GM18873 (cell line): ENCODE measurements around the gene LNPEP.

Experiments used
- ATAC-seq: cut with Tn5 transposase; IDR thresholded peaks from one replicate; pipeline ENCODE4 v1.9.1; 2021; ENCODE audit warnings: mild to moderate bottlenecking, moderate library complexity, moderate number of reproducible peaks; ENCODE audit not compliant: unreplicated experiment, low FRiP score

The LNPEP gene

GRCh38 chr5:96957254-96958049, 21.6 kb downstream of the LNPEP start:
- peak; percentile 29 for ATAC-seq

GRCh38 chr5:96958977-96959376, 23.1 kb downstream of the LNPEP start:
- no peak for ATAC-seq

GRCh38 chr5:96961053-96961452, 25.2 kb downstream of the LNPEP start:
- peak; percentile 68 for ATAC-seq

GRCh38 chr5:96962540-96962991, 26.7 kb downstream of the LNPEP start:
- no peak for ATAC-seq

- peak; percentile 58 for ATAC-seq
Measured at GRCh38 chr5:96963267-96963666, 27.4 kb downstream of the LNPEP start.

GRCh38 chr5:96966801-96967200, 30.9 kb downstream of the LNPEP start:
- no peak for ATAC-seq

GRCh38 chr5:96967400-96967799, 31.5 kb downstream of the LNPEP start:
- ATAC-seq: no peak

- no peak for ATAC-seq
Measured at GRCh38 chr5:96968074-96968473, 32.2 kb downstream of the LNPEP start.

- ATAC-seq: no peak
Measured at GRCh38 chr5:96968614-96969013, 32.7 kb downstream of the LNPEP start.

GRCh38 chr5:96969366-96969765, 33.5 kb downstream of the LNPEP start:
- no peak for ATAC-seq

- no peak for ATAC-seq
Measured at GRCh38 chr5:96972599-96973334, 36.9 kb downstream of the LNPEP start.

GRCh38 chr5:96973532-96974401, 37.9 kb downstream of the LNPEP start:
- no peak for ATAC-seq

GRCh38 chr5:96975656-96976055, 39.8 kb downstream of the LNPEP start:
- ATAC-seq: no peak

GRCh38 chr5:96977228-96977627, 41.3 kb downstream of the LNPEP start:
- no peak for ATAC-seq

GRCh38 chr5:96978812-96979449, 43.1 kb downstream of the LNPEP start:
- no peak for ATAC-seq

GRCh38 chr5:96984506-96985192, 48.8 kb downstream of the LNPEP start:
- ATAC-seq: no peak

GRCh38 chr5:96986450-96986849, 50.6 kb downstream of the LNPEP start:
- ATAC-seq: no peak

- no peak for ATAC-seq
Measured at GRCh38 chr5:96990102-96990501, 54.2 kb downstream of the LNPEP start.

- ATAC-seq: no peak
Measured at GRCh38 chr5:96991708-96992107, 55.8 kb downstream of the LNPEP start.

- ATAC-seq: no peak
Measured at GRCh38 chr5:96993760-96994159, 57.9 kb downstream of the LNPEP start.
